Heart right ventricle (tissue), 16 donors: ENCODE data around the gene ANKRD6. TPM values are rescaled to one million over a fixed set of nuclear protein-coding genes. Genes with fewer than 3 reads are reported as not detected.
A peak's percentile ranks its signal among the peaks of the same experiment; 100 is the strongest.

Experiments used
- ATAC-seq, 8 donors: fragments of 200-7000 bp; cut with Tn5 transposase; one replicate each; pipeline ENCODE4 v1.9.1; 2020; ENCODE audit warnings: mild to moderate bottlenecking in 8 of 8, moderate library complexity in 8 of 8, moderate number of reproducible peaks in 1 of 8
- DNase-seq, 2 donors: peaks; one replicate each; pipeline ENCODE4 v3.0.0-alpha.2; 2020
- H3K27ac ChIP-seq, 10 donors: fragments of 200-600 bp; sonication (generic) in 2 of 10; one replicate each; pipeline versions ENCODE4 v1.5.0 to v1.8.0; 2020 to 2022; ENCODE audit warnings: mild to moderate bottlenecking in 3 of 10
- H3K27me3 ChIP-seq, 7 donors: fragments of 200-600 bp; one replicate each; pipeline ENCODE4 v1.8.0; 2021 to 2022; ENCODE audit warnings: mild to moderate bottlenecking in 2 of 7
- H3K36me3 ChIP-seq, 9 donors: fragments of 200-600 bp; sonication (generic) in 1 of 9; one replicate each; pipeline versions ENCODE4 v1.5.0 to v1.8.0; 2020 to 2022; ENCODE audit warnings: mild to moderate bottlenecking in 2 of 9
- H3K4me1 ChIP-seq, 9 donors: fragments of 200-600 bp; sonication (generic) in 1 of 9; one replicate each; pipeline versions ENCODE4 v1.5.0 to v1.8.0; 2020 to 2022; ENCODE audit warnings: mild to moderate bottlenecking in 4 of 9
- H3K4me3 ChIP-seq, 10 donors: fragments of 200-600 bp; sonication (generic) in 2 of 10; one replicate each; pipeline versions ENCODE4 v1.5.0 to v1.8.0; 2020 to 2022; ENCODE audit warnings: mild to moderate bottlenecking in 7 of 10, moderate library complexity in 2 of 10
- H3K9me3 ChIP-seq, 11 donors: fragments of 200-600 bp in 10 of 11; sonication (generic) in 2 of 11; one replicate each; pipeline versions ENCODE4 v1.5.0 to v1.8.0; 2013 to 2022; ENCODE audit warnings: mild to moderate bottlenecking in 2 of 11, control low read depth in 1 of 11, moderate library complexity in 1 of 11
- CTCF ChIP-seq, 9 donors: fragments of 200-600 bp; sonication (generic) in 2 of 9; IDR thresholded peaks; one replicate each; pipeline versions ENCODE4 v1.5.0 to v1.8.0; 2021 to 2022; ENCODE audit warnings: antibody characterized with exemption in 9 of 9, mild to moderate bottlenecking in 5 of 9, moderate library complexity in 1 of 9
- WGBS, 2 donors: extraction: QIAGEN DNeasy Blood & Tissue Kit; methylation state at CpG; one replicate each; pipeline ENCODE4 v1.1.7; 2013; ENCODE audit warnings: inconsistent platforms in 1 of 2; 5-methylcytosine and 5-hydroxymethylcytosine counted together
- intact Hi-C, 10 donors: fragments of 100-400 bp; cut with DNase I; formaldehyde crosslinking; loops; one replicate each; pipeline versions ENCODE4 v1.11.1 to v1.14.2; 2022
- long read RNA-seq, 3 donors: library from polyadenylated mRNA; unstranded; transcript quantifications; one replicate each; pipeline ENCODE4 v2.0.0, GENCODE V29; 2020 to 2021
- polyA plus RNA-seq, 2 donors: library from polyadenylated mRNA; stranded (reverse); fragments of 200-250 nt; gene quantifications; one replicate each; pipeline ENCODE4 v1.2.3, GENCODE V29; 2013
- total RNA-seq, 10 donors: library from RNA; stranded (reverse); fragmentation: NEBNext Ultra II Directional in 3 of 10; extraction: Animal tissue kit (Norgen Biotek cat#: 25700) in 3 of 10; gene quantifications; one replicate each; pipeline versions ENCODE4 v1.2.1 to v1.2.4, GENCODE V29; 2021 to 2023
- donor health status: Arrhythmogenic right ventricular cardiomyopathy.
- donor health status: ischemic (EF 13 %, LVEDD 7.1; RV severe dilation, severe dysfunction).
- donor health status: healthy with polysubstance abuse.
- donor health status: DM: no; HTN: yes; CAD: no.
- donor health status: DM: no; HTN: no; CAD: no.
- donor health status: ischemic (EF 25% LVEDD 6.9; RV normal size, moderate dysfunction).
- donor health status: ischemic (EF 25% LVEDD 5.7; RV mildly dilated, moderate dysfunction).
- donor health status: healthy.
- donor health status: DM: yes; HTN: yes; CAD: no.
- donor health status: Ischemic cardiomyopathy.
- donor health status: ischemic (EF 35%, LVEDD 5.7; RV mildly dilated, moderate dysfunction).
- donor health status: nonischemic (EF 11% LVEDD 7.7; RV severe dilation, severe dysfunction).
- donor health status: DM: yes; HTN: yes; CAD: no.
- donor health status: PGD.
- donor health status: ischemic (EF 29% LVEDD 5.4; RV normal size, mild dysfunction).
- donor health status: nonischemic (EF 23%, LVEDD 6.1; RV moderate dilation, normal function).

ANKRD6 gene
- total RNA-seq (10 to 100 TPM in 5 of 10 donors, 1 to 10 TPM in 5; 6.3 to 18.2 (median 10.4) TPM), polyA plus RNA-seq (1 to 10 TPM; 2.0 to 7.5 TPM)
- long read RNA-seq, donor 1, partial matches to known transcripts, result 2 of 18 reads
- long read RNA-seq, donor 1, other reads (novel, unspliced or antisense), result 11 of 18 reads
- long read RNA-seq, donor 2, full-length matches to known transcripts, result 7 of 20 reads
- long read RNA-seq, donor 2, partial matches to known transcripts, result 0 of 20 reads
- long read RNA-seq, donor 2, other reads (novel, unspliced or antisense), result 13 of 20 reads
- long read RNA-seq, donor 3, partial matches to known transcripts, result 0 of 10 reads
- long read RNA-seq, donor 3, other reads (novel, unspliced or antisense), result 9 of 10 reads

GRCh38 chr6:89432875-89433251 lies at the start of gene ANKRD6:
ANKRD6 (plus strand) TSS chr6:89433152; CDS start chr6:89566977, 133,825 bp downstream.
- ATAC-seq, result peak; percentile 94 to 98 (median 96)
- Histone ChIP-seq H3K27ac (peak within 1 kb of the TSS in 7 of 10 donors; percentile 33 to 75 (median 57)), H3K36me3 (no peaks in the 10 kb centered on the region), H3K9me3 (no peaks in the 10 kb centered on the region), H3K4me1 (peaks cover 3 to 35% (median 7%) of the 10 kb centered on the region in 9 donors), H3K27me3 (peaks cover 0 to 4% (median 0%) of the 10 kb centered on the region in 7 donors), H3K4me3 (peak within 1 kb of the TSS; percentile 65 to 99 (median 94))
- peak; percentile 76 to 98 (median 88) for TF ChIP-seq CTCF (IDR thresholded peaks at IDR 0.05)
- peak; percentile 64 to 83 for DNase-seq
- intact Hi-C loops, result loop anchor here in 9 of 10 donors (1.0 to 5.0 kb wide), 4 partner anchors 164 to 179 kb away; no protein-coding TSS in a partner anchor
- WGBS, 2 donors, result 0% methylated on average over 33 to 38 of the region's 38 CpGs

- H3K27ac ChIP-seq, result no peak overlapping the region
These were observed 47.7 kb upstream of the ANKRD6 start for GRCh38 chr6:89385156-89385667.

GRCh38 chr6:89385846-89386245 lies 47.1 kb upstream of the ANKRD6 start:
- TF ChIP-seq CTCF (IDR thresholded peaks at IDR 0.05), result no peak
- Histone ChIP-seq H3K4me1 (peaks cover 0 to 20% (median 0%) of the 10 kb centered on the region in 9 donors), H3K27me3 (no peaks in the 10 kb centered on the region), H3K4me3 (no peak overlapping the region), H3K36me3 (peaks cover 0 to 5% (median 0%) of the 10 kb centered on the region in 9 donors), H3K27ac (no peak overlapping the region), H3K9me3 (no peaks in the 10 kb centered on the region)
- WGBS, 2 donors, result 97 to 98% methylated on average over 7 of the region's 7 CpGs
- no peak for ATAC-seq
- DNase-seq, result no peak
- intact Hi-C loops, result no loop called here

More at GRCh38 chr6:89385156-89385667, 47.7 kb upstream of the ANKRD6 start:
- H3K27me3 ChIP-seq, result no peaks in the 10 kb centered on the region
- no peaks in the 10 kb centered on the region for H3K9me3 ChIP-seq
- H3K4me1 ChIP-seq, result peaks cover 0 to 22% (median under 1%) of the 10 kb centered on the region in 9 donors
- H3K4me3 ChIP-seq, result no peak overlapping the region
- DNase-seq, result no peak
- 55 to 65% methylated on average over 5 of the region's 5 CpGs for WGBS, 2 donors
- no peak for TF ChIP-seq CTCF (IDR thresholded peaks at IDR 0.05)
- H3K36me3 ChIP-seq, result peaks cover 0 to 5% (median 0%) of the 10 kb centered on the region in 9 donors
- peak in 5 of 8 donors; percentile 37 to 48 (median 39) for ATAC-seq
- intact Hi-C loops, result no loop called here

- H3K4me1 ChIP-seq, result peaks cover 0 to 20% (median 0%) of the 10 kb centered on the region in 9 donors
- TF ChIP-seq CTCF (IDR thresholded peaks at IDR 0.05), result no peak
- WGBS, 2 donors, result 94 to 95% methylated on average over 6 of the region's 6 CpGs
These were observed 45.9 kb upstream of the ANKRD6 start for GRCh38 chr6:89386917-89387491.

More at GRCh38 chr6:89386917-89387491, 45.9 kb upstream of the ANKRD6 start:
- intact Hi-C loops, result no loop called here
- Histone ChIP-seq H3K27ac (no peak overlapping the region), H3K9me3 (no peaks in the 10 kb centered on the region), H3K4me3 (no peak overlapping the region), H3K27me3 (no peaks in the 10 kb centered on the region), H3K36me3 (peaks cover 0 to 5% (median 0%) of the 10 kb centered on the region in 9 donors)
- DNase-seq, result no peak
- ATAC-seq, result no peak
